Neuronal stem cell (in vitro differentiated cells): ENCODE measurements around the gene STMN1. TPM values are rescaled to one million over a fixed set of nuclear protein-coding genes. Genes with fewer than 3 reads are reported as not detected.
A peak's percentile ranks its signal among the peaks of the same experiment; 100 is the strongest.

Experiments used
- DNase-seq: peaks from one replicate; pipeline ENCODE4 v3.0.0-alpha.2; 2013; ENCODE audit warnings: low spot score
- H2AFZ ChIP-seq: one replicate; pipeline ENCODE4 v1.6.1; 2013; ENCODE audit warnings: mild to moderate bottlenecking, low read length, inconsistent platforms
- H2AK5ac ChIP-seq: 2 replicates; pipeline ENCODE4 v1.6.1; 2013; ENCODE audit warnings: low read depth, mild to moderate bottlenecking, inconsistent platforms, low read length, moderate library complexity, mixed read lengths
- H2BK120ac ChIP-seq: 2 replicates; pipeline ENCODE4 v1.6.1; 2013; ENCODE audit warnings: low read depth, mild to moderate bottlenecking, inconsistent platforms, low read length, moderate library complexity, mixed read lengths
- H2BK12ac ChIP-seq: one replicate; pipeline ENCODE4 v1.6.1; 2013; ENCODE audit warnings: low read length, inconsistent platforms
- H2BK15ac ChIP-seq: 2 replicates; pipeline ENCODE4 v1.6.1; 2013; ENCODE audit warnings: mild to moderate bottlenecking, low read length, inconsistent platforms, mixed read lengths
- H2BK5ac ChIP-seq: one replicate; pipeline ENCODE4 v1.6.1; 2013; ENCODE audit warnings: inconsistent platforms, mild to moderate bottlenecking, low read length, moderate library complexity
- H3K14ac ChIP-seq: one replicate; pipeline ENCODE4 v1.6.1; 2013; ENCODE audit warnings: low read length, inconsistent platforms
- H3K18ac ChIP-seq: 2 replicates; pipeline ENCODE4 v1.6.1; 2013; ENCODE audit warnings: low read length, inconsistent platforms
- H3K23ac ChIP-seq: 2 replicates; pipeline ENCODE4 v1.6.1; 2013; ENCODE audit warnings: low read depth, mild to moderate bottlenecking, mixed read lengths, low read length, inconsistent platforms; ENCODE audit not compliant: poor library complexity
- H3K27ac ChIP-seq: replicated peaks from 3 replicates; pipeline ENCODE4 v1.5.1; 2013; ENCODE audit warnings: low read length, inconsistent platforms
- H3K27me3 ChIP-seq, 3 experiments: 2 replicates each; pipeline ENCODE4 v1.6.1; 2013; ENCODE audit warnings: low read length in 3 of 3, mild to moderate bottlenecking in 2 of 3, inconsistent platforms in 1 of 3, low read depth in 1 of 3, mixed read lengths in 1 of 3, moderate library complexity in 1 of 3; ENCODE audit not compliant: control insufficient read depth in 3 of 3, insufficient read depth in 3 of 3
- H3K36me3 ChIP-seq, 2 donors: replicated peaks in 1 of 2; 2 replicates each; pipeline ENCODE4 v1.6.1; 2013; ENCODE audit warnings: low read length in 2 of 2; ENCODE audit not compliant: control insufficient read depth in 2 of 2, insufficient read depth in 2 of 2
- H3K4ac ChIP-seq: 2 replicates; pipeline ENCODE4 v1.6.1; 2013; ENCODE audit warnings: inconsistent platforms, mild to moderate bottlenecking, low read length, moderate library complexity
- H3K4me1 ChIP-seq, 2 donors: 1 replicate in 1 of 2; 2 replicates in 1 of 2; pipeline ENCODE4 v1.6.1; 2013; ENCODE audit warnings: low read length in 2 of 2, low read depth in 1 of 2; ENCODE audit not compliant: control insufficient read depth in 2 of 2, insufficient read depth in 1 of 2
- H3K4me2 ChIP-seq: one replicate; pipeline ENCODE4 v1.6.1; 2013; ENCODE audit warnings: mild to moderate bottlenecking, low read length, inconsistent platforms; ENCODE audit not compliant: insufficient read depth, poor library complexity, severe bottlenecking
- H3K4me3 ChIP-seq, 2 donors: 2 replicates each; pipeline ENCODE4 v1.5.1; 2013; ENCODE audit warnings: low read length in 2 of 2, mild to moderate bottlenecking in 2 of 2, inconsistent platforms in 1 of 2, moderate library complexity in 1 of 2
- H3K79me1 ChIP-seq: one replicate; pipeline ENCODE4 v1.6.1; 2013; ENCODE audit warnings: low read depth, mild to moderate bottlenecking, inconsistent platforms, low read length, moderate library complexity
- H3K9ac ChIP-seq: one replicate; pipeline ENCODE4 v1.6.1; 2013; ENCODE audit warnings: mild to moderate bottlenecking, low read depth, low read length, inconsistent platforms; ENCODE audit not compliant: poor library complexity
- H3K9me3 ChIP-seq, 2 donors: replicated peaks in 1 of 2; 2 replicates each; pipeline versions ENCODE3 to v1.6.1; 2013; ENCODE audit warnings: low read length in 2 of 2, mild to moderate bottlenecking in 2 of 2, inconsistent platforms in 1 of 2, low read depth in 1 of 2, mixed read lengths in 1 of 2, moderate library complexity in 1 of 2; ENCODE audit not compliant: control insufficient read depth in 2 of 2, insufficient read depth in 1 of 2
- H4K8ac ChIP-seq: one replicate; pipeline ENCODE4 v1.6.1; 2013; ENCODE audit warnings: low read depth, mild to moderate bottlenecking, inconsistent platforms, low read length, moderate library complexity
- H4K91ac ChIP-seq: one replicate; pipeline ENCODE4 v1.6.1; 2013; ENCODE audit warnings: low read length, low read depth, mild to moderate bottlenecking, inconsistent platforms; ENCODE audit not compliant: poor library complexity
- WGBS, 2 donors: extraction: QIAGEN DNeasy Blood & Tissue Kit; methylation state at CpG; one replicate each; pipeline ENCODE4 v1.1.7; 2013; ENCODE audit warnings: missing lambda C conversion rate in 2 of 2, mixed read lengths in 1 of 2; ENCODE audit not compliant: insufficient read length in 2 of 2, insufficient replicate concordance in 1 of 2; ENCODE audit errors: extremely low coverage in 2 of 2; 5-methylcytosine and 5-hydroxymethylcytosine counted together
- polyA plus RNA-seq, 2 experiments: library from polyadenylated mRNA; stranded (reverse); fragments of 200-250 nt; gene quantifications; one replicate each; pipeline ENCODE4 v1.2.3, GENCODE V29; 2013

Gene STMN1
- 714 TPM for polyA plus RNA-seq (2013, experiment 1 of 2)
- 708 TPM for polyA plus RNA-seq (2013, experiment 2 of 2)

DNA sequence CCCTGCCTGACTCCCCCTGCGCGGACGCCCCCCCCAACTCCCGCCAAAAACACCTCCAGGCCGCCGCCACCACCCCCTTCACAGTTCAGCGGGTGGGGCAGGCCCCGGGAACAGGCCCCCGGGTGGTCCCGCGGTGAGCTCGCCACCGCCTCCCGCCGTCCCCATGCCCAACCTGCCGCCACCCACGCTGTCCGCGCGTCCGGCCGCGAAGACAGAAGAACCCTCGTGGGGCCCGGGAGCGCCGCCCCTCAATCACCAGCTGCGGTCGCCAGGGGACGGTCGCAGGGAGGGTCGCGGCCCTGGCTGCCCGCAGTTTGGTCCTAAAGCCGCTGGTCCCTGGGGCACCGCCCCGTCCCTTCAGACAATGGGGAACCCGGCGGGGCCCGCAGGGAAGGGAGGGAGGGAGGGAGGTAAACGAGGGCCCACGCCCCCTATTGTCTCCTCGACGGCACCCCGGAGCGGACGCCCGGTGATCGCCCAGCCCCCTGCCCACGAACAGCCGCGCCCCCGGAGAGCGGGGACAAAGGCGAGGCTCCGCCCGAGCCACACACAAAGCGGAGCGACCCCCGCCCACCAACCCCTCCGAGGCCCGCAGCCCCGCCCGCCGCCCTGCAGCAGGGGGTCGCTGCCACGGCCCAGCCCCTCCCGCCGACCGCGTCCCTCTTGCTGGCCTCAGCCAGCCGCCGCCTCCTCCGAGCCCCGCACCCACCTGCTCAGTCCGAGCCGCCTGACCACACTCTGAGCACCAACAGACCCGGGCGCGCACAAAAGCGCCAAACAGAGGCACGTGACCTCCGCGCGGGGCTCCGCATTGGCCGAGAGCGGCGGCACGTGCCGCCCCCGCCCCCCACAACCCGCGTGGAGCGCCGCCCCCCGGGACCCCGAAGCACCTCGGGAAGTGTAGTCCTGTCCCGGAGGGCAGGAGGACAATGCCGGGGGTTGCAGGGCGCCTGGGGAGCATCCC is at the start of gene STMN1:
Gene STMN1 (minus strand): TSS at position 740 of the 964 bp plus-strand sequence. CDS start 1,743 bp downstream, outside the sequence.
- Histone ChIP-seq H3K27ac (peak within 1 kb of the TSS; percentile 95), H3K79me1 (peaks cover 4% of the 10 kb centered on the region), H3K4me3 (peak within 1 kb of the TSS; percentile 63 to 97), H3K27me3 (no peaks in the 10 kb centered on the region), H3K18ac (peak within 1 kb of the TSS; percentile 99), H4K8ac (peak within 1 kb of the TSS; percentile 67), H2BK15ac (peak within 1 kb of the TSS; percentile 97), H4K91ac (peak within 1 kb of the TSS; percentile 94), H2BK12ac (peak within 1 kb of the TSS; percentile 91), H3K23ac (peak within 1 kb of the TSS; percentile 98), H2BK5ac (peak within 1 kb of the TSS; percentile 33), H3K36me3 (peaks cover 12 to 36% of the 10 kb centered on the region in 2 donors), H3K14ac (no peak within 1 kb of the TSS), H3K4me1 (peaks cover 24 to 29% of the 10 kb centered on the region in 2 donors), H2AK5ac (peak within 1 kb of the TSS; percentile 100), H3K9me3 (peaks cover 0 to 2% of the 10 kb centered on the region in 2 donors), H3K4me2 (peak within 1 kb of the TSS; percentile 78), H3K4ac (peak within 1 kb of the TSS; percentile 93), H2BK120ac (peak within 1 kb of the TSS; percentile 89), H3K9ac (peak within 1 kb of the TSS; percentile 94), H2AFZ (peak within 1 kb of the TSS; percentile 84)
- peak; percentile 97 for DNase-seq
- no CpG with 5 or more reads among the region's 102 CpGs for WGBS, 2 donors

DNA sequence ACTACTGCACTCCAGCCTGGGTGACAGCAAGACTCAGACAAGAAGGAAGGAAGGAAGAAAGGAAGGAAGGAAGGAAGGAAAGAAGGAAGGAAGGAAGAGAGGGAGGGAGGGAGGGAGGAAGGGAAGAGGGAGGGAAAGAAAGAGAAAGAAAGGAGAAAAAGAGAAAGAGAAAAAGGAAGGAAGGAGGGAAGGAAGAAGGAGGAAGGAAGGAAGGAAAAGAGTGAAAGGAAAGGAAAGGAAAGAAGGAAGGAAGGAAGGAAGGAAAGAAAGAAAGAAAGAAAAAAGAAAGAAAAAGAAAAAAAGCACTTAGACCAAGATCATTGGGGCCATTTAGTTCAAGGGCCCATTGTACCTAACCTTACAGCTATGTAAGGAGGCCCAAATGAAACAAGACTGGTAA is 49.3 kb upstream of the STMN1 start:
- Histone ChIP-seq H2BK5ac (no peak overlapping the region), H2BK120ac (no peak overlapping the region), H3K23ac (no peak overlapping the region), H3K4me2 (no peak overlapping the region), H2BK15ac (no peak overlapping the region), H3K79me1 (no peaks in the 10 kb centered on the region), H2AFZ (no peak overlapping the region), H3K9ac (no peak overlapping the region), H3K4me1 (peaks cover 2 to 7% of the 10 kb centered on the region in 2 donors), H3K27ac (no peak overlapping the region), H3K18ac (no peak overlapping the region), H2AK5ac (no peak overlapping the region), H3K36me3 (peaks cover 8 to 33% of the 10 kb centered on the region in 2 donors), H3K4me3 (no peak overlapping the region), H3K14ac (no peak overlapping the region), H4K8ac (no peak overlapping the region), H3K9me3 (peaks cover 2 to 12% of the 10 kb centered on the region in 2 donors), H2BK12ac (no peak overlapping the region), H3K4ac (no peak overlapping the region), H3K27me3 (no peaks in the 10 kb centered on the region), H4K91ac (no peak overlapping the region)
- no peak for DNase-seq

DNA sequence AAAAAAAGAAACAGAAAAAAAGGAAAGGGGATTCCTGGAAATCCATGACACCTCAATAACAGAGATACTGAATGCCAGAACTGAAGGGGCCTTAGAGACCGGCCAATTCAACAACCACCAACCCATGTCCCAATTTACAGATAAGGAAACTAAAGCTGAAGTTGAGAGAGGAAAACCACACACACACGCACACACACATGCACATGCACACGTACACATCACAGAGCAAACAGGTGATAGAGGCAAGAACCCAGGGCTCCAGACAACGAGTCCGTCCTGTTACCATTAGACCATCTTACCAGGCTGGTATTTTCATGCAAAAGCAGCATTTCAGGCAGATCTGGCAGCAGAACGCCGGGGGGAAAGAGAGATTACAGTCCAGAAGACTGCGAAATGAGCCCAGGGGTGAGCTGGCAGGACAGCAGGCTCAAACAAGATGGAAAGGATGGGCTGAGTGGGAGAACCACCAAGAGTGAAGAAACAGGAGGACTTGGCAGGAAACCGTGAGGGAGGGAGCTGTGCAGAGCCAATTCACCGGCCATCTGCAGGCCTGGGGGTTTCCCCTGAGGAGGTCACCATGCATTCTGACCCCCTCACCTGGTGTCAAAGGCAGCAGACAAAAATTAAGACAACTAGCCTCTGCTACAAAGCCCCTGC is 48.2 kb upstream of the STMN1 start:
- Histone ChIP-seq H4K8ac (no peak overlapping the region), H2BK120ac (no peak overlapping the region), H2AFZ (peak overlapping the region; percentile 58), H3K14ac (no peak overlapping the region), H3K9me3 (peaks cover 2 to 12% of the 10 kb centered on the region in 2 donors), H2BK15ac (no peak overlapping the region), H2BK12ac (no peak overlapping the region), H2AK5ac (no peak overlapping the region), H3K9ac (no peak overlapping the region), H4K91ac (no peak overlapping the region), H3K23ac (no peak overlapping the region), H3K4me2 (no peak overlapping the region), H3K79me1 (no peaks in the 10 kb centered on the region), H3K4me1 (peaks cover 2 to 7% of the 10 kb centered on the region in 2 donors), H3K36me3 (peaks cover 4 to 22% of the 10 kb centered on the region in 2 donors), H3K4me3 (no peak overlapping the region), H3K4ac (no peak overlapping the region), H3K18ac (no peak overlapping the region), H3K27ac (no peak overlapping the region), H3K27me3 (no peaks in the 10 kb centered on the region), H2BK5ac (no peak overlapping the region)
- no CpG with 5 or more reads among the region's 10 CpGs for WGBS, 2 donors
- DNase-seq, result no peak
